HepG2 (cell line): ENCODE results near the gene TP73. TPM values are rescaled to one million over a fixed set of nuclear protein-coding genes. Genes with fewer than 3 reads are reported as not detected.

Source experiments
- ATAC-seq: fragments of 200-7000 bp; cut with Tn5 transposase; 3 replicates; pipeline ENCODE4 v1.9.1; 2020; ENCODE audit warnings: mild to moderate bottlenecking, moderate library complexity
- BruUV-seq: library from RNA; stranded (reverse); fragments of 400-500 nt; replicated peaks from 2 replicates; lab custom pipeline; 2021; lab: Mats Ljungman, UMichigan
- CTCF ChIA-PET: fragments of 300-600 bp; formaldehyde crosslinking; extraction: SDS; loops from one replicate; lab custom pipeline; 2021; ENCODE audit warnings: low total read pairs, inconsistent platforms, low intra/inter-chr PET ratio; lab: Yijun Ruan, JAX
- POLR2A ChIA-PET: fragments of 350-600 bp; sonication (Branson Sonifier 250); formaldehyde crosslinking; loops from one replicate; lab custom pipeline; 2020; ENCODE audit warnings: antibody characterized with exemption, inconsistent platforms; lab: Yijun Ruan, JAX
- DNase-seq: peaks from one replicate; pipeline ENCODE4 v3.0.0-alpha.2; 2015; ENCODE audit warnings: low spot score
- FAIRE-seq: peaks from 3 replicates; lab custom pipeline; 2011; peaks lifted over from hg19 to GRCh38; lab: Jason Lieb, UNC
- H2AFZ ChIP-seq: one replicate; pipeline ENCODE4 v1.6.1; 2011; ENCODE audit warnings: low read length, inconsistent platforms
- H3K27ac ChIP-seq: fragments of 300-600 bp; 3 replicates; pipeline ENCODE4 v1.8.0; 2011; ENCODE audit warnings: mixed run types, mild to moderate bottlenecking, mixed read lengths, low read length, inconsistent platforms; ENCODE audit not compliant: insufficient read depth; ENCODE audit errors: extremely low read length
- H3K27me3 ChIP-seq, 2 experiments: fragments of 200-600 bp in 1 of 2; 2 replicates in 1 of 2; 3 replicates in 1 of 2; pipeline versions ENCODE4 v1.6.0 to v1.8.0; 2011; ENCODE audit warnings: low read length in 2 of 2, mild to moderate bottlenecking in 2 of 2, moderate library complexity in 2 of 2, inconsistent platforms in 1 of 2; ENCODE audit not compliant: insufficient read depth in 2 of 2, control insufficient read depth in 1 of 2
- H3K36me3 ChIP-seq, 2 experiments: fragments of 200-600 bp in 1 of 2; replicated peaks in 1 of 2; 2 replicates in 1 of 2; 3 replicates in 1 of 2; pipeline versions ENCODE4 v1.5.1 to v1.8.0; 2011; ENCODE audit warnings: low read length in 2 of 2, inconsistent platforms in 1 of 2; ENCODE audit not compliant: insufficient read depth in 2 of 2, control insufficient read depth in 1 of 2
- H3K4me1 ChIP-seq: 2 replicates; pipeline ENCODE4 v1.5.1; 2012; ENCODE audit warnings: low read length, inconsistent platforms; ENCODE audit not compliant: insufficient read depth
- H3K4me2 ChIP-seq: 2 replicates; pipeline ENCODE4 v1.6.0; 2011; ENCODE audit warnings: low read depth, low read length, inconsistent platforms
- H3K4me3 ChIP-seq, 3 experiments: fragments of 200-600 bp in 1 of 3; sonication (generic), shearing (Covaris generic) in 1 of 3; replicated peaks in 1 of 3; 2 replicates each; pipeline ENCODE4 v1.5.1; 2011 to 2016; ENCODE audit warnings: low read length in 3 of 3, inconsistent platforms in 2 of 3, low read depth in 2 of 3, mild to moderate bottlenecking in 2 of 3, control low read depth in 1 of 3, mixed read lengths in 1 of 3; ENCODE audit not compliant: insufficient read depth in 1 of 3
- H3K79me2 ChIP-seq: one replicate; pipeline ENCODE4 v1.6.1; 2011; ENCODE audit warnings: low read length, inconsistent platforms; ENCODE audit not compliant: insufficient read depth
- H3K9ac ChIP-seq: 2 replicates; pipeline ENCODE4 v1.6.0; 2011; ENCODE audit warnings: mild to moderate bottlenecking, low read depth, low read length, inconsistent platforms; ENCODE audit not compliant: insufficient read depth
- H3K9me3 ChIP-seq: 2 replicates; pipeline ENCODE4 v1.5.1; 2012; ENCODE audit warnings: mild to moderate bottlenecking, low read length
- H4K20me1 ChIP-seq: 2 replicates; pipeline ENCODE4 v1.6.0; 2011; ENCODE audit warnings: inconsistent platforms, mild to moderate bottlenecking, low read length, moderate library complexity; ENCODE audit not compliant: insufficient read depth
- CEBPZ ChIP-seq: IDR thresholded peaks from 2 replicates; pipeline ENCODE4 v1.6.1; 2012; ENCODE audit warnings: low read length, improper control_type of control experiment
- FUBP1 ChIP-seq: sonication (generic); formaldehyde crosslinking; IDR thresholded peaks from 2 replicates; pipeline ENCODE4 v1.5.1; 2020; ENCODE audit warnings: missing genetic modification reagents, mild to moderate bottlenecking, borderline replicate concordance
- HINFP ChIP-seq: sonication (generic); formaldehyde crosslinking; IDR thresholded peaks from 2 replicates; pipeline ENCODE4 v1.4.0; 2020; ENCODE audit warnings: low read depth, mild to moderate bottlenecking, missing genetic modification reagents
- MAZ ChIP-seq, 2 experiments: sonication (generic) in 1 of 2; formaldehyde crosslinking in 1 of 2; IDR thresholded peaks; 2 replicates each; pipeline versions ENCODE4 v1.5.0 to v1.6.1; 2012 to 2020; ENCODE audit warnings: low read depth in 2 of 2, mild to moderate bottlenecking in 2 of 2, borderline replicate concordance in 1 of 2, improper control_type of control experiment in 1 of 2, low read length in 1 of 2, missing genetic modification reagents in 1 of 2, moderate library complexity in 1 of 2
- PATZ1 ChIP-seq: sonication (generic); formaldehyde crosslinking; IDR thresholded peaks from 2 replicates; pipeline ENCODE4 v1.4.0; 2020; ENCODE audit warnings: missing genetic modification reagents
- PRDM10 ChIP-seq: sonication (generic); formaldehyde crosslinking; IDR thresholded peaks from 2 replicates; pipeline ENCODE4 v1.4.0; 2020; ENCODE audit warnings: low read depth, missing genetic modification reagents
- ZNF451 ChIP-seq: sonication (generic); formaldehyde crosslinking; IDR thresholded peaks from 2 replicates; pipeline ENCODE4 v1.5.0; 2020; ENCODE audit warnings: mild to moderate bottlenecking, missing genetic modification reagents
- ZSCAN12 ChIP-seq: sonication (generic); formaldehyde crosslinking; IDR thresholded peaks from 2 replicates; pipeline ENCODE4 v1.9.0; 2021; ENCODE audit warnings: mild to moderate bottlenecking, missing genetic modification reagents
- WGBS: methylation state at CpG from one replicate; pipeline ENCODE4 v1.1.6; 2017; ENCODE audit warnings: low lambda C conversion rate; 5-methylcytosine and 5-hydroxymethylcytosine counted together
- in situ Hi-C: cut with HindIII; loops from 2 replicates; pipeline ENCODE4 v1.10.0; 2017; ENCODE audit warnings: low pct_unique_long_range_greater_than_20kb; ENCODE audit not compliant: extremely low pct_ligation_motif_present
- intact Hi-C: fragments of 100-400 bp; cut with micrococcal nuclease; formaldehyde crosslinking; loops from one replicate; pipeline ENCODE4 v1.10.0; 2022; ENCODE audit not compliant: unreplicated experiment
- polyA plus RNA-seq, 8 experiments: library from polyadenylated mRNA; depleted of rRNA in 3 of 8; stranded (reverse) in 7 of 8; unstranded in 1 of 8; fragments of >200 nt; fragmentation: Illumina TruSeq in 4 of 8; extraction: Trizol in 4 of 8; gene quantifications; 2 replicates each; pipeline versions ENCODE4 v1.2.1 to v1.2.3, GENCODE V29; 2011 to 2016; ENCODE audit warnings: low read depth in 4 of 8, missing spikeins in 1 of 8, mixed read lengths in 1 of 8; ENCODE audit not compliant: insufficient read depth in 1 of 8
- total RNA-seq, 5 experiments: library from RNA; depleted of rRNA; stranded (reverse); fragments of >200 nt; fragmentation: Illumina TruSeq; extraction: Trizol; gene quantifications; 2 replicates each; pipeline ENCODE4 v1.2.3, GENCODE V29; 2016; ENCODE audit warnings: low read depth in 1 of 5

TP73 gene
- total and polyA plus RNA-seq, 2 of the 13 experiments (the other 11 are each of a cell fraction or from before 2014, with no cell fraction given): 0.49 to 1.1 TPM

- no peak for TF ChIP-seq HINFP
Measured at GRCh38 chr1:3669421-3669821, 17.1 kb downstream of the TP73 start (continued).

GRCh38 chr1:3669971-3670431 is 17.7 kb downstream of the TP73 start:
- Histone ChIP-seq H3K4me3 (no peak overlapping the region), H3K36me3 (no peaks in the 10 kb centered on the region), H3K4me1 (peaks cover 38% of the 10 kb centered on the region), H3K4me2 (no peak overlapping the region), H3K27me3 (no peaks in the 10 kb centered on the region; a peak in 1 of 5 replicates), H3K9me3 (no peaks in the 10 kb centered on the region), H3K9ac (no peak overlapping the region), H4K20me1 (peaks cover 3% of the 10 kb centered on the region; the same call in 1 of the 2 replicates), H3K27ac (no peak overlapping the region), H3K79me2 (no peaks in the 10 kb centered on the region), H2AFZ (no peak overlapping the region)
- WGBS: 94% methylated on average over 9 of the region's 9 CpGs
- no peak for DNase-seq
- ChIA-PET POLR2A (no interaction called here), CTCF (no interaction called here)
- FAIRE-seq: no peak
- in situ Hi-C loops (no loop called here), intact Hi-C loops (no loop called here)
- BruUV-seq: no TSS peak
- no peak for ATAC-seq
- TF ChIP-seq CEBPZ (no peak), MAZ (IDR thresholded peaks at IDR 0.05; ENCODE audit: borderline replicate concordance, low read depth, low read length) (no peak), MAZ (CRISPR knock-in tag; IDR thresholded peaks at IDR 0.05; ENCODE audit: low read depth) (no peak), PRDM10 (no peak), ZSCAN12 (no peak), ZNF451 (no peak), PATZ1 (CRISPR knock-in tag) (no peak), FUBP1 (no peak)
